Lung microvascular endothelial cell (primary cell): Measurements from ENCODE around the gene RAPGEF6. TPM values are rescaled to one million over a fixed set of nuclear protein-coding genes. Genes with fewer than 3 reads are reported as not detected.
"Not testable (repeated sequence)": the region's sequence is repeated elsewhere in the genome, so short reads cannot be mapped to it uniquely, and the experiment has no call there.

Source experiments
- DNase-seq, 2 donors: peaks; one replicate each; pipeline versions ENCODE4 v3.0.0 to v3.0.0-alpha.2; 2010; ENCODE audit warnings: low read depth in 2 of 2
- total RNA-seq: library from RNA; depleted of rRNA; stranded (reverse); fragments of >200 nt; gene quantifications from 2 replicates; pipeline ENCODE4 v1.2.1, GENCODE V29; 2014

RAPGEF6 gene
- total RNA-seq, 1 donor from 2014 or later = 11.5 TPM

GRCh38 chr5:131511934-131512333 is 123.1 kb downstream of the RAPGEF6 start:
- DNase-seq = peak in 1 of 2 donors; percentile 29

- DNase-seq = no peak
These were observed 125.2 kb downstream of the RAPGEF6 start for GRCh38 chr5:131509801-131510200.

DNA sequence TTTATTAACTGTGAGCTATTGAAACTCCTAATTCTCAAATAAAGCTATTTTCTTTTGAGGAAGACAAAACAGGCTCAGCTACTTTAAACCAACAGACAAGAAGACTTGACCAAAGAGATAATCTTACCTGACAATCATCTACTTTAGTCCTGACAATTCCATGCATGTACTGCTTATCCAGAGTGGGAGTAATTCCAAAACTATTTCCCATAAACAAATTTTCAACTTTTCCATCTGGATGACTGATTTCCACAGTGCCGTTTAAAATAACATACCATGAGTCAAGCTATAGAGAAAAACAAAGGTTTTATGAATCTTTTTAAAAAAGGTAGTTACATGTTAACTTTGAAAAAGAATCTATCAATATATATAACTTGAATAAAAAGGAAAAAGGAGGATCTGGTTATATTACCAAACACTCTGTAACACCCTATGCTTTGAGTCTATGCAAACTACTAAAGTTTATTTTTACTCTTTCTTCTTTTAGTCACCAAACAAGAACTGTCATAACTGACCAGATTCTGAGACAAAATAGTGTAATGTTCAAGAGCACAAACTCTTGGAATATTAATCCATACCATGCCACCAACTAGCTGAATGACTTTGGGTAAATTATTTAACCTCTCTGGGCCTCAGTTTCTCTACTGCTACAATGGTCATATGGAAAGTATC is 129.7 kb downstream of the RAPGEF6 start:
- DNase-seq = peak; percentile 16 to 83

DNA sequence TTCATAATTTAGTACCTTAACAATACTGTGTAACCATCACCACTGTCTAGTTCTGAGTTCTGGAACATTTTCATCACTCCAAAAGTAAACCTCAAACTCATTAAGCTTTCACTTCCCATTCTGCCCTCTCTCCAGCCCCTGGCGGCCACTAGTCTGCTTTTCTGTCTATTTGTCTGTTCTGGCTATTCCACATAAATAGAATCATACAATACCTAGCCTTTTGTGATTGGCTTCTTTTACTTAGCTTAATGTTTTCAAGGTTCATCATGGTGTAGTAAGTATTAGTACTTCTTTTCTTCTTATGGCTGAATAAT is 138.7 kb downstream of the RAPGEF6 start:
- DNase-seq = no peak

GRCh38 chr5:131495536-131496399 is 139.3 kb downstream of the RAPGEF6 start:
- no peak for DNase-seq

DNA sequence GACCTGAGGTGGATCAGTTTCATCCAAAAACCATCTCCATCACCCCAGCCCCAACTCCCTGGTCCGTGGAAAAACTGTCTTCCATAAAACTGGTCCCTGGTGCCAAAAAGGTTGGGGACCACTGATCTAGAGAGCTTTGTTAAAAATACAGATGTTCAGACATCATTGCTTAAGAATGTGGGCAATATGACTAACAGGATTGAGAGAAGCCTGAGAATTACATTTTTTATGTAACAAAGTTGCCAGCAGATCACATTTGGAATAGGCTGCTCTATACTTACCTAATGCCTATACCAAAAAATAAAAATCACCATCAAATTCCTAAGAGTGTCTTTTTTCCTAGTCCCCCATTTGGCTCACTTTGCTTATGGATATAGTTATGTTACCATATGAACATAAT is 143.3 kb downstream of the RAPGEF6 start:
- no peak for DNase-seq

DNA sequence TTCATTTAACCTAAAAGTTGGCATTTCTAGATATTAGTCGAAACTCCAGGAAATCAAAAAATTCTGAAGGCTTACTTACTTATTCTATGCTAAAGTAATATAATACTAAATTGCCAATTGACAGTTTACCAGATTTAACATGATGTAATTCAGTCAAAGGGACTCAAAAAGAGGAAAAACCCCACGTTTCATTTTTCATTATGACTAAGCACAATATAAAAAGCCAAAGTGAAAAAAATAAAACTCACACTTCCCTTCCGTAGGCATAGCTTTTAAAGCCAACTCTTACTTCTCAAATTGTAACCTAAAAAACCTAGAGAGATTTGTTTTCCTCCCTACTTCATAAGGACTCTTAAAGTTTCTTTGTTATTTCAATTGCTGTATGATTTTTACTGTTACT is 146.6 kb downstream of the RAPGEF6 start:
- DNase-seq = peak; percentile 64 to 69

- DNase-seq = not testable (repeated sequence)
These were observed 147.7 kb downstream of the RAPGEF6 start for GRCh38 chr5:131487371-131487770.

- no peak for DNase-seq
These were observed 152.4 kb downstream of the RAPGEF6 start for GRCh38 chr5:131482617-131483016.

DNA sequence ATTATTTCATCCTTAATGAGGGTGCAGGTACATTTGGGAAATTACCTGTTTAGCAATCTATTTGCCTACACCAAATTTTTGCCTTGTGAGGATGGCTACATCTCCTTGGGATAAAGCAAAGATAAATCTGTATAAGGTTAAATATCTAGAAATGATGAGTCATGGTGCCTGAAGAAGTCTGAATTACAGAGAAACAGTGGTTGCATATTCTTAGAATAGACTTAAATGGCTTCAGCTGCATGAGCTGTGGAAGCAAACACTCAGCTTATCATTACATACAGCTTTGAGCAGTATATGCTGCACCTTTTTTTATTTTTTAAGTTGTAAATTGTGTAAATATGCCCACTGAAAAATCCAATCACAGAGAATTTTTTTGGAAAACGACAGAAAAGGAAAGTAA is 153.5 kb downstream of the RAPGEF6 start:
- DNase-seq = no peak

- peak in 1 of 2 donors; percentile 21 for DNase-seq
These were observed 159.5 kb downstream of the RAPGEF6 start for GRCh38 chr5:131475541-131475941.

GRCh38 chr5:131473731-131474130 is 161.3 kb downstream of the RAPGEF6 start:
- DNase-seq = no peak

GRCh38 chr5:131466171-131466766 is 168.8 kb downstream of the RAPGEF6 start:
- peak in 1 of 2 donors; percentile 43 for DNase-seq

- DNase-seq = no peak
These were observed 171.4 kb downstream of the RAPGEF6 start for GRCh38 chr5:131463656-131464055.

DNA sequence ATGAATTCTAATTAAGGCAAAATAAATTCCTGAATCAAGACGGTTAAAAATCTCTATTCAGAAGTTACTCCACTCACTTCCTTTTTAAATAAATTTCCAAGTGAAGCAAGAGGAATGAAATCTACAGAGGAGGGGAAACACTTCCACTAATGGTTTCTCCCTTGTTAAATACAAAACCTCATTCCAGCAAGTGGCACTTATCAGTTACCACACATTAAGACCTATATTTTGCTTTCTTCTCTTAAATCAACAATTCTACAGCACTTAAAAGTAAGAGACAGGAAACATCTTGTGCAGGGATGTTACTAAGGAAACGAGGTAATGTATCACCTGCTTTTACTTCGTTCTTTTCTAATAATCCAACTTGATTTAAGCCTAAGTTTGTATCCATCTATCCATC is 172.6 kb downstream of the RAPGEF6 start:
- DNase-seq = peak in 1 of 2 donors; percentile 41

DNA sequence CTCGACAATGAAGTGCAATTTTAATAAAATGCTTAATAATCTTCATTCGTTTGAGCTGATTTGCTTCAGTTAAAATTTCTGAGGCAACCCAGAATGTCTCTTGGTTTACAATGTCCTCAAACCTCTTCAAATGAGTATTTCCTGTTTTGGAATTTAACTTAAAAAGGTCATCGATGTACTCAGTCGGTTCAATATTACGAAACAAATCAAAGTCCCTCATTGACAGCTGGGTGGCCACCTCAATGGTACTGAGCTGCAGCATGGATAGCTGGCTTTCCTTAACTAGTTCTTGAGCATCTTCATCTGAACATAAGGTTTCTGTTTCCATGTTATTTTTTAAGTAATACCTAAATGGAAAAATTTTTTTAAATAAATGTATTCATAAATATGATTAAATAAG is 173.3 kb downstream of the RAPGEF6 start:
- DNase-seq = no peak

DNA sequence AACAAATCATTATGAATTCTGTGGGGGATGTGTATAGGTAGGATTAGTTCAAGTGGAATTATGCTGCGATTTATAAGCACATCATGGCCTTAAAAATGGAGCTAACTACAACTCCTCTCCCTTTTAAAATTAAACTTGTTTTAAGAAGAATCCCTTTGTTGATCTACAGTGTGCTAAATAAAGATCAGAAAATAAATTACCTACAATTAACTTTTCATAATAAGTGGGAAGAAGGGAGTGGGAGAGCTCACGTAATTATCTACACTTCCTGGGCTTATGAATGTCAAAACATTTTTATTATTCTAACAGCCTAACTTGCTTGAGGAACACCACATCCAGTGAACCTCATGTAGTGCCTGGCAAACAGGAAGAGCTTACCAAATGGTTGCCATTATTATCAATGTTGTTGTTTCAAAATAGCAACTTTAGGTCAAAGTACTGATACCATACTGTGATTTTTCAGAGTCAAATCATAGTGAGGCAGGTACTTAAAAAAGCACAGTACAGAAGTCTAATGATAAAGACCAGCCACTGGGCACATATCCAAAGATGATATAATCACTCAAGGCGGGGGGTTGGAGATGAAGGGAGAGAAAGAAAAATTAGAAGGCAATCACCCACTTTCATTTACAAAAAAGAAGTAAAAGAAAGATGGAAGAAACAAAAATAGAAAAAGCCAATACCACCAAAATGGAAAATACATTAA is 174.0 kb downstream of the RAPGEF6 start:
- DNase-seq = peak; percentile 35 to 39

DNA sequence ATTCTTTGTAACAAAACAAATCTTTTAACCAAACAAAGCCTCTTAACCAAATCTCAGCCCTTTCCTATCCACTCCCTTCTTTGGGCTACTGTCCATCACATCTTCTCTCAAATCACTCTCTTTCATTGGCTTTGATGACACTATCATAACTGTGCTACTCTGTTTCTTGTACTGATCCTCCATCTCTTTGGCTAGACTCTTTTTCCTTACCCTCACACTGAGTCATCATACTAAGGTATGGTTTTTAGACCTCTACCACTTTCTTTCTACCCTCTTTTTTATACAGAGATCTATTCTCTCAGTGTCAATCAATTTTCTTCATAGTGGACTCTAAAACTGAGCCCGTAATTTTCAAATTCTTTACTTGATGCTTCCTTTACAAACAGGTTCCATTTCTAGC is 174.9 kb downstream of the RAPGEF6 start:
- DNase-seq = no peak

DNA sequence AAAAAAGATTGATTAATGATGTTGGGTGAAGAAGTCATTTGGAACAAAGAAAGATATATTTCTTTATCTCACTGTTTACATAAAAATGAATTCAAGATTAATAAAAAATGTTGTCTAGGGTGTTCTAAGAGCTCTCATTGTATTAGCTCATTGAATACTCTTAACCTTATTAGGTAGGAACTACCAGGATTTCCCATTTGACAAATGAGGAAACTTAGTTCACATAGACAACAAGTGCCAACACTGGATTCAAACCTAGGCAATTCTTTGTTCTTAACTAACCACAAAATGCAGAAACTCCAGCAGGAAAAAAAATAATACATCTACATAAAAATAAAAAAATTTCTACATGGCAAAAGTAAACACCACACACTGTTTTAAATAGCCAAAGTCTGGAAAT is 175.8 kb downstream of the RAPGEF6 start:
- DNase-seq = no peak

GRCh38 chr5:131457193-131457592 is 177.8 kb downstream of the RAPGEF6 start:
- no peak for DNase-seq

- DNase-seq = no peak
These were observed 184.1 kb downstream of the RAPGEF6 start for GRCh38 chr5:131450941-131451340.

- no peak for DNase-seq
These were observed 193.8 kb downstream of the RAPGEF6 start for GRCh38 chr5:131441184-131441583.
